SK-N-SH (cell line): Measurements from ENCODE around the gene FALEC. TPM values are rescaled to one million over a fixed set of nuclear protein-coding genes. Genes with fewer than 3 reads are reported as not detected.

ENCODE experiments used
- CTCF ChIA-PET: fragments of 300-600, 350-600 bp; formaldehyde crosslinking; extraction: SDS; loops from one replicate; lab custom pipeline; 2021; lab: Yijun Ruan, JAX
- POLR2A ChIA-PET: fragments of 350-600 bp; sonication (Branson Sonifier 250); formaldehyde crosslinking; extraction: SDS; loops from one replicate; lab custom pipeline; 2020; ENCODE audit warnings: antibody characterized with exemption, inconsistent platforms; lab: Yijun Ruan, JAX
- DNase-seq: peaks from one replicate; pipeline ENCODE4 v3.0.0; 2012
- H2AFZ ChIP-seq: fragments of 200-600 bp; sonication (generic); 2 replicates; pipeline ENCODE4 v1.8.1; 2016; ENCODE audit warnings: antibody characterized with exemption, mild to moderate bottlenecking, low read depth
- H3F3A ChIP-seq: fragments of 200-600 bp; sonication (generic); replicated peaks from 2 replicates; pipeline ENCODE3; 2016; ENCODE audit warnings: antibody characterized with exemption, mild to moderate bottlenecking; ENCODE audit not compliant: insufficient read depth
- H3K27ac ChIP-seq, 2 experiments: fragments of 200-500 bp in 1 of 2; fragments of 200-600 bp in 1 of 2; sonication (Bioruptor generic) in 1 of 2; sonication (generic), shearing (Covaris generic) in 1 of 2; 2 replicates each; pipeline versions ENCODE4 v1.5.1 to v1.6.1; 2014 to 2016; ENCODE audit warnings: low read depth in 2 of 2, inconsistent platforms in 1 of 2, low read length in 1 of 2, mild to moderate bottlenecking in 1 of 2, mixed read lengths in 1 of 2
- H3K27me3 ChIP-seq: fragments of 200-600 bp; sonication (generic), shearing (Covaris generic); 2 replicates; pipeline ENCODE4 v1.6.1; 2016; ENCODE audit warnings: mixed run types; ENCODE audit not compliant: insufficient read depth
- H3K36me3 ChIP-seq, 2 experiments: fragments of 200-500 bp in 1 of 2; fragments of 200-600 bp in 1 of 2; sonication (Bioruptor generic) in 1 of 2; sonication (generic) in 1 of 2; replicated peaks in 1 of 2; 2 replicates each; pipeline versions ENCODE3 to v1.5.1; 2014 to 2016; ENCODE audit warnings: low read length in 1 of 2, mild to moderate bottlenecking in 1 of 2; ENCODE audit not compliant: insufficient read depth in 2 of 2, control insufficient read depth in 1 of 2
- H3K4me1 ChIP-seq, 2 experiments: fragments of 200-500 bp in 1 of 2; fragments of 200-600 bp in 1 of 2; sonication (Bioruptor generic) in 1 of 2; sonication (generic), shearing (Covaris generic) in 1 of 2; 2 replicates each; pipeline versions ENCODE4 v1.5.1 to v1.6.1; 2014 to 2016; ENCODE audit warnings: low read depth in 1 of 2, low read length in 1 of 2, mixed run types in 1 of 2; ENCODE audit not compliant: insufficient read depth in 2 of 2, control insufficient read depth in 1 of 2
- H3K4me2 ChIP-seq: fragments of 200-600 bp; sonication (generic), shearing (Covaris generic); 2 replicates; pipeline ENCODE4 v1.6.1; 2017; ENCODE audit warnings: mixed run types
- H3K4me3 ChIP-seq, 2 experiments: fragments of 200-500 bp in 1 of 2; fragments of 200-600 bp in 1 of 2; sonication (Bioruptor generic) in 1 of 2; sonication (generic), shearing (Covaris generic) in 1 of 2; 2 replicates each; pipeline versions ENCODE4 v1.5.1 to v1.8.1; 2014 to 2016; ENCODE audit warnings: low read depth in 2 of 2, inconsistent platforms in 1 of 2, low read length in 1 of 2, mild to moderate bottlenecking in 1 of 2, mixed read lengths in 1 of 2, moderate library complexity in 1 of 2
- H3K79me2 ChIP-seq: fragments of 200-600 bp; sonication (generic); 2 replicates; pipeline ENCODE4 v1.8.1; 2017; ENCODE audit warnings: mild to moderate bottlenecking; ENCODE audit not compliant: insufficient read depth
- H3K9ac ChIP-seq: fragments of 200-600 bp; sonication (generic); 2 replicates; pipeline ENCODE4 v1.6.1; 2017; ENCODE audit warnings: mixed run types
- H3K9me2 ChIP-seq: fragments of 200-600 bp; sonication (generic); 2 replicates; pipeline ENCODE4 v1.6.1; 2017; ENCODE audit warnings: mixed run types
- H3K9me3 ChIP-seq: fragments of 200-600 bp; sonication (generic); 2 replicates; pipeline ENCODE4 v1.6.1; 2017; ENCODE audit warnings: mixed run types, mild to moderate bottlenecking, moderate library complexity
- H4K20me1 ChIP-seq: fragments of 200-600 bp; sonication (generic); 2 replicates; pipeline ENCODE4 v1.6.1; 2017; ENCODE audit warnings: mild to moderate bottlenecking, mixed run types; ENCODE audit not compliant: insufficient read depth
- CHD2 ChIP-seq: fragments of 150-350 bp; IDR thresholded peaks from 2 replicates; pipeline ENCODE4 v1.6.1; 2018; ENCODE audit warnings: low read length; ENCODE audit not compliant: partially characterized antibody
- EP300 ChIP-seq, 2 experiments: IDR thresholded peaks; 2 replicates each; pipeline versions ENCODE4 v1.4.0 to v1.6.1; 2012; ENCODE audit warnings: borderline replicate concordance in 1 of 2, low read depth in 1 of 2, low read length in 1 of 2
- FOSL2 ChIP-seq: IDR thresholded peaks from 2 replicates; pipeline ENCODE4 v1.4.0; 2012; ENCODE audit warnings: low read depth, mild to moderate bottlenecking, moderate library complexity, borderline replicate concordance
- GABPA ChIP-seq: IDR thresholded peaks from 2 replicates; pipeline ENCODE4 v1.4.0; 2012; ENCODE audit warnings: low read depth, mild to moderate bottlenecking
- GATA2 ChIP-seq: sonication (generic); formaldehyde crosslinking; IDR thresholded peaks from 2 replicates; pipeline ENCODE4 v1.5.0; 2020; ENCODE audit warnings: mild to moderate bottlenecking, missing genetic modification reagents
- MXI1 ChIP-seq: IDR thresholded peaks from 2 replicates; pipeline ENCODE4 v1.6.1; 2012; ENCODE audit warnings: mild to moderate bottlenecking, low read depth, low read length, improper control_type of control experiment
- NFIC ChIP-seq: IDR thresholded peaks from 2 replicates; pipeline ENCODE4 v1.4.0; 2012; ENCODE audit warnings: borderline replicate concordance
- NRF1 ChIP-seq: IDR thresholded peaks from 2 replicates; pipeline ENCODE4 v1.6.1; 2012; ENCODE audit warnings: low read depth, mild to moderate bottlenecking, low read length
- PBX3 ChIP-seq: IDR thresholded peaks from 2 replicates; pipeline ENCODE4; 2012
- RAD21 ChIP-seq: IDR thresholded peaks from 2 replicates; pipeline ENCODE4 v1.6.1; 2012; ENCODE audit warnings: mild to moderate bottlenecking, low read length
- RXRA ChIP-seq: IDR thresholded peaks from 2 replicates; pipeline ENCODE4 v1.4.0; 2012; ENCODE audit warnings: low read depth, mild to moderate bottlenecking, borderline replicate concordance
- SIN3A ChIP-seq: IDR thresholded peaks from 2 replicates; pipeline ENCODE4 v1.6.1; 2012; ENCODE audit warnings: low read depth, mild to moderate bottlenecking, low read length, moderate library complexity, borderline replicate concordance
- TAF1 ChIP-seq: IDR thresholded peaks from 2 replicates; pipeline ENCODE4 v1.6.1; 2012; ENCODE audit warnings: low read depth, mild to moderate bottlenecking, low read length, moderate library complexity, borderline replicate concordance
- TCF12 ChIP-seq: IDR thresholded peaks from 2 replicates; pipeline ENCODE4 v1.4.0; 2012
- TEAD4 ChIP-seq: IDR thresholded peaks from 2 replicates; pipeline ENCODE4 v1.4.0; 2012; ENCODE audit warnings: mild to moderate bottlenecking, borderline replicate concordance; ENCODE audit not compliant: insufficient read depth
- YY1 ChIP-seq: IDR thresholded peaks from 2 replicates; pipeline ENCODE4 v1.4.0; 2012; ENCODE audit warnings: low read depth, mild to moderate bottlenecking
- ZBTB33 ChIP-seq: IDR thresholded peaks from 2 replicates; pipeline ENCODE4 v1.4.0; 2012; ENCODE audit warnings: low read depth, borderline replicate concordance
- WGBS: methylation state at CpG from one replicate; pipeline ENCODE4 v1.1.6; 2017; ENCODE audit warnings: low lambda C conversion rate; 5-methylcytosine and 5-hydroxymethylcytosine counted together
- polyA plus RNA-seq, 3 experiments: library from polyadenylated mRNA; depleted of rRNA; stranded (reverse); fragments of >200 nt; gene quantifications; 2 replicates each; pipeline ENCODE4 v1.2.3, GENCODE V29; 2012

Gene FALEC
- polyA plus RNA-seq, 1 of the 3 experiments (the other 2 are of a cell fraction): 0.72 TPM

DNA sequence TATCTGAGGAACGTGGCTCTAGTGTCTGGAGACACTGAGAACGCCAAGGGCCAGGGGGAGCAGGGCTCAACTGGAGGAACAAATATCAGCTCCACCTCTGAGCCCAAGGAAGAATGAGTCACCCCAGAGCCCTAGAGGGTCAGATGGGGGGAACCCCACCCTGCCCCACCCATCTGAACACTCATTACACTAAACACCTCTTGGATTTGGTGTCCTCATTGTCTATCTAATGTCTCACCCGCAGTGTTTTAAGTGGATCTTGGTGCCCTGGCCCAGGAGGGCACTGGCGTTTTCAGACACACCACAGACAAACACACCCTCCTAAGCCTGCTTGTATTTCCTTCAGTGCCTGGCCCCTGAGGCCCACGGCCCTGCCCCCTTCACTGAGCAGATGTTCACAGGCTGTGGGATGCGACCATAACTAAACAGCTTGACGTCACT lies 2.2 kb upstream of the FALEC start:
- Histone ChIP-seq H3K4me2 (no peak overlapping the region), H3K4me1 (peaks cover 3 to 8% of the 10 kb centered on the region in 2 experiments; a peak in 2 of 4 replicates), H3K79me2 (peaks cover 10% of the 10 kb centered on the region), H3K9me2 (no peaks in the 10 kb centered on the region), H2AFZ (no peak overlapping the region), H3K9ac (no peak overlapping the region), H3K27me3 (no peaks in the 10 kb centered on the region), H3F3A (peaks cover 3% of the 10 kb centered on the region), H3K36me3 (no peaks in the 10 kb centered on the region), H3K27ac (no peak overlapping the region), H3K4me3 (no peak overlapping the region), H4K20me1 (no peaks in the 10 kb centered on the region), H3K9me3 (no peaks in the 10 kb centered on the region)
- no peak for DNase-seq
- WGBS: 94% methylated on average over 7 of the region's 7 CpGs
- ChIA-PET POLR2A (no interaction called here), CTCF (interaction anchor here (1.5 to 3.1 kb wide), 2 partner anchors 46 to 257 kb away, joined by 5 to 9 read pairs; no protein-coding TSS in a partner anchor)
- TF ChIP-seq GATA2 (CRISPR knock-in tag) (no peak), TCF12 (no peak), RAD21 (no peak), TEAD4 (no peak), GABPA (no peak), SIN3A (no peak), RXRA (no peak), PBX3 (no peak), MXI1 (no peak), TAF1 (no peak), ZBTB33 (no peak), YY1 (no peak), EP300 (IDR thresholded peaks at IDR 0.05; ENCODE audit: borderline replicate concordance in 1 of 2, low read depth in 1 of 2, low read length in 1 of 2) (no peak), NRF1 (no peak), NFIC (no peak), CHD2 (no peak), FOSL2 (no peak)
